HG03095 (cell line): ENCODE data around the gene CDIPT.
"Not testable (repeated sequence)": the region's sequence is repeated elsewhere in the genome, so short reads cannot be mapped to it uniquely, and the experiment has no call there.

ENCODE experiments used
- ATAC-seq: cut with Tn5 transposase; IDR thresholded peaks from one replicate; pipeline ENCODE4 v1.9.1; 2021; ENCODE audit warnings: moderate library complexity; ENCODE audit not compliant: unreplicated experiment

The CDIPT gene

GRCh38 chr16:29862884-29863668, at the start of gene CDIPT:
Gene CDIPT, minus strand, starts transcription at chr16:29863226. Its CDS starts 369 bp downstream, at chr16:29862857.
- ATAC-seq = peak; percentile 84

- ATAC-seq = no peak
These were observed 49.1 kb upstream of the CDIPT start for GRCh38 chr16:29912087-29912486.

GRCh38 chr16:29911676-29912010, 48.6 kb upstream of the CDIPT start:
- ATAC-seq = no peak

- ATAC-seq = no peak
These were observed 48.0 kb upstream of the CDIPT start for GRCh38 chr16:29910819-29911675.

- ATAC-seq = not testable (repeated sequence)
These were observed 46.8 kb upstream of the CDIPT start for GRCh38 chr16:29909851-29910250.

GRCh38 chr16:29909391-29909790, 46.4 kb upstream of the CDIPT start:
- ATAC-seq = no peak

GRCh38 chr16:29908719-29909220, 45.7 kb upstream of the CDIPT start:
- ATAC-seq = no peak

- ATAC-seq = no peak
These were observed 44.9 kb upstream of the CDIPT start for GRCh38 chr16:29907973-29908372.

- ATAC-seq = no peak
These were observed 43.7 kb upstream of the CDIPT start for GRCh38 chr16:29906520-29907244.

DNA sequence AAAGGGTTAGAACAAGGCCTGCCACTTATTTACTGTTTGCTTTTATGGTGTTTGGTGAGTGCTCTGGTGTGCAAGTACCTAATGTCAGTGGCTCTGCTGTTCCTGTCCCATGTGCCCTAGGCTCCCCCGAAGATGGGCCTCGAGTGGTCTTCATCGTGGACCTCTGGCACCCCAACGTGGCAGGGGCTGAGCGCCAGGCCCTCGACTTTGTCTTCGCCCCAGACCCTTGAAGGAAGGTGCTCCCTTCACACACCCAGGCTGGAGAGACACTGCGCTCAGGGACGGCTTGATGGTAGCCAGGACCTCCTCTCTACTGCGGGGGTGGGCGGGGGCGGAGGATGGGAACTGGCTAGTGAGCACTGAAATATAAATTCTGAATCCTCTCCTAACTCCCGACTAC, 42.6 kb upstream of the CDIPT start:
- ATAC-seq = no peak

- ATAC-seq = no peak
These were observed 41.9 kb upstream of the CDIPT start for GRCh38 chr16:29904947-29905346.

- ATAC-seq = no peak
These were observed 40.6 kb upstream of the CDIPT start for GRCh38 chr16:29903590-29903989.

GRCh38 chr16:29901607-29901945, 38.5 kb upstream of the CDIPT start:
- no peak for ATAC-seq

DNA sequence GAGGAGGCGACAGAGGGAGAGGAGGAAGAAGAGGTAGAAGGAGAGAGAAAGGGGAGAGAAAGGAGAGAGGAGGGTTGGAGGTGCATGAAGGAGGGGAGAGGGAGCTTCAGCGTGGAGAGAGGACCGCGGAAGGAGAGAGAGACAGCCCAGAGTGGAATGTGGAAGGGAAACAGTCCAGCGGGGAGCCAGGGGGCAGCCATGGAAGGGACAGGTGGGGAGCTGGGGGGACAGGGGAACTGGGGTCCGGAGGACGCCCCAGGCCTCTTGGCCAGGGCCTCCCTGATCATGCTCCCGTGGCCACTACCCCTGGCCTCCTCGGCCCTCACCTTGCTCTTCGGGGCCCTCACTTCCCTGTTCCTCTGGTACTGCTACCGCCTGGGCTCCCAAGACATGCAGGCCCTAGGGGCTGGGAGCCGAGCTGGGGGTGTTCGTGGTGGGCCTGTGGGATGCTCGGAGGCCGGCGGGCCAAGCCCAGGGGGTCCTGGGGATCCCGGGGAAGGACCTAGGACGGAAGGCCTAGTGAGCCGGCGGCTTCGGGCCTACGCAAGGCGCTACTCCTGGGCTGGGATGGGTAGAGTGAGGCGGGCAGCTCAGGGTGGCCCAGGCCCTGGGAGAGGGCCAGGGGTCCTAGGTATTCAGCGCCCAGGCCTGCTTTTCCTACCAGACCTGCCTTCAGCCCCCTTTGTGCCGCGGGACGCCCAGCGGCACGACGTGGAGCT, 38.0 kb upstream of the CDIPT start:
- ATAC-seq = no peak

DNA sequence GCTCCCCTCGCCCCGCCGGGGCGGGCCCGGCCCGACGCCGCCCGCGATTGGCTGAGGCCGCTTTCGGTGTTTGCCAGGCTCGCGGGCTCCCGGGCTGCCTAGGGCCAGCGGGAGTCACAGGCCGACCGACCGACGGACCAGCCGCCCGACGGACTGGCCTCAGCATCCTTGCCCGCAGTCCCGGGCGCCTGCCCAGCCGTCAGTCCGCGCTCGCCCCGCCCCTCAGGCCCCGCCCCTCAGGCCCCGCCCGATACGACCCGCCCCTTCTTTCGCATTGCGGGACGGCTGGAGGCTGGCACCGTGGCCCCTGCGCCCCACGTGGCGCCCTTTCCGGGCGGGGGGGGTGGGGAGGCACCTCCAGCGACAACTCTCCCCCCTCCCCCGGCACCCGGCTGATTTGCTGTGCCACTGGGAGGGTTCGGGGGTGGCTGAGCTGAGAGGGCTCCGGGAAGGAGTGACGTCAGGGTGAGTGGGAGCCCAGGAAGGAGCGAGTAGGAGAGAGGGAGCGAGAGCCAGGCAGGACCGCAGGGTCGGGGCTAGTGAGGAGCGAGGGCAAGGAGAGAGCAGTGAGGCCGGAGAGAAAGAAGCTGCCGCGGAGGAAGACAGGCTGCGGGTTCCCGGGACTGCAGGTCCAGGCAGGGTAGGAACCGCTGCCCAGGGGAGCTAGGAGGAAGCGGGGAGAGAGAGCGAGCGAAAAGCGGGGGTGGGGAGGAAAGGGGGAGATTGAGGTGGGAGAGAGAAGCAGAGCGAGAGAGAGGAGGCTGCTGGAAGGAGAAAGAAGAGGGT, 37.3 kb upstream of the CDIPT start, which contains the start of gene ASPHD1:
Gene ASPHD1, plus strand, starts transcription at position 387 of the 786 bp plus-strand sequence. CDS start 484 bp downstream, outside the sequence.
- ATAC-seq = no peak

DNA sequence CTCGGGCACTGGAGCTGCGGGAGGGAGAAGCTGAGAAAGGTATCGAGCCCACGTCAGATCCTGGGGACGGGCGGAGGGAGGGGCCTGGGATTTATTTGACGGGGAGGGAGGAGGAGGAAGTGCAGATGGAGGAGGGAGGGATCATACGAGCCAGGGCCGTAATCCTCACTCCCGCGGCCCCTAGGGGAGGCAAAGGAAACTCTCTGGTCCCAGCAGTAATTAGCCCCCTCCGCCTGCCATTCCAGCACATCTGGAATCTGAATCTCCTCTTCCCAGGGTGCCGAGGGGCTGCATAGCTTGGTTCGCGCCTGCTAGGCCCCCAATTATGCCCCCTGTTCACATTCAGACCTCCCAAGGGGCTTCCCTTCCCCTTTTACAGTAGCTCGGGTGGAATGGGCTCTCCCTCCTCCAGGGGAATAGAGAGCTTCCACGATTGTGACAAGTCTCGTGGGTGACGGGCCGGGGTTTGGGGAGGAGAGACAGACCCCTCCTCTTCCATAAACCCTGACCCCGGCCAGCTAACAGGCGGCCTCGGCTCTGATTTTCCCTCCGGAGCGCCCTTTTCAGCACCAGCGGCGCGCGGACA, 36.6 kb upstream of the CDIPT start, which contains the start of gene SEZ6L2:
Gene SEZ6L2, minus strand, starts transcription at position 35 of the 586 bp plus-strand sequence. CDS start 531 bp downstream, outside the sequence.
- ATAC-seq = no peak

DNA sequence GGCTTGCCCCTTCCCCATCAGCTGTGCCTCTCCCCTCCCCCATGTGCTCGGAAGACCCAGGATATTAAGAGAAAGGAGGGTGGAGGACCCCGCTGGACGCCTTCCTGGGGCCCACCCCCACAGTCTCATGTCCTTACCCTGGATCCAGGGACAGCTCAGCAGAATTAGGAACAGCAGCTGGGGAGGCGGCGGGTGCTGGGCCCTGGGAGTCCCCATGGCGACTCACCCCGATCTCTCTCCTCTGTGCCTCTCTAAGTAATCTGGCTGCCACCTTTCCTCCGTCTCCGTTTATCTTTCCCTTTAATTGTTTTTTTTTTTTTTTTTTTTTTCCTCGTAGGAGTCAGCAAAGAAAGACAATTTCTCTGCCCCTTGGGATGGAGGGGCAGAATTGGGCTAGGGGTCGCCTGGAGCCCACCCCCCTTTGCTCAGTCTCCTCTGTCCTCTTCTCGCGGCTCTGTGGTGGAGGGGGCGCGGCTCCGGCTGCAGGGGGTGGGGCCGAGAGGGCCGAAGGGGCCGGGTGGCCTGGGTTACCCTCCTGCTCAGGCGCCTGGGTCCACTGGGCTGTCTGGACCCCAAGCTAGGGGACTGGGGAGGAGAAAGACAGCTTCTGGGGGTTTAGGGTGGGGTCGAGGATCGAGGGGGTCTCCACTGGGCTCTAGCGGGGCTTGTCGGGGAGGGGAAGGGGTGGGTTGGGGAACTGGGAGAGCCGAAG, 35.9 kb upstream of the CDIPT start:
- no peak for ATAC-seq

DNA sequence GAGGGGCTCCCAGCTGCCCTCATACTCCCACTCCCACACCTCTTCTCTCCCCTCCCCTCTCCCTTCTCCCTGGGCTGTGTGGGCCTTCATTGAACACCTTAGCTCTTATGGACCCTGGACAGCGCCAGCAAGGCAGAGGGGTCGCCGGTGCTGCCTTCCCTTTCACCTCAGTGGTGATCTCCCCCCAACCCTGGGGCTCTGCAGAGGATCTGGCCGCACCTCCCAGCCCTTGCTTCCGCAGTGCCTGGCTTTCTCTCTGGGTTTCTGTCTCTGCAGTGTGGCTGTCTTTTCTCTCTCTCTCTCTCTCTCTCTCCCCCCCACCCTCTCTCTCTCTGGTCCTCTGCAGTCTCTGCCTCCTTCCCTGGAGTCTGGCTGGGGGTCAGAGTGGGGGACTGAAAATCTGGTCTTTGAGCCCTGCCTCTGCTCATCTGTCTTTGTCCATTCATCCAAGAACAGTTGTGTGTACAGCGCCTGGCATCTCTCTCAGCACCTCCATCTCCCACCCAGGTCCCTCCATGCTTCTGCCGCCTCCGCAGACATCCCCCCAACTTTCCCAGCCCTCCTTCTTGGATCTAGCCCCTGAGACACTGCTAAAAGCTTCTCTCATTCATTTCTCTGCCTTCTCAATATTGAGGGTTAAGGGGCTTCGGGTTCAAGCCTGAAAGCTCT, 35.2 kb upstream of the CDIPT start:
- ATAC-seq = no peak
